Embryonic facial prominence (tissue), 1 donor: ENCODE results near the gene PFKFB4.
"Not testable (repeated sequence)": the region's sequence is repeated elsewhere in the genome, so short reads cannot be mapped to it uniquely, and the experiment has no call there.

ENCODE experiments used
- DNase-seq: peaks from one replicate; pipeline ENCODE4 v3.0.0-alpha.2; 2016; ENCODE audit errors: extremely low spot score

The PFKFB4 gene

DNA sequence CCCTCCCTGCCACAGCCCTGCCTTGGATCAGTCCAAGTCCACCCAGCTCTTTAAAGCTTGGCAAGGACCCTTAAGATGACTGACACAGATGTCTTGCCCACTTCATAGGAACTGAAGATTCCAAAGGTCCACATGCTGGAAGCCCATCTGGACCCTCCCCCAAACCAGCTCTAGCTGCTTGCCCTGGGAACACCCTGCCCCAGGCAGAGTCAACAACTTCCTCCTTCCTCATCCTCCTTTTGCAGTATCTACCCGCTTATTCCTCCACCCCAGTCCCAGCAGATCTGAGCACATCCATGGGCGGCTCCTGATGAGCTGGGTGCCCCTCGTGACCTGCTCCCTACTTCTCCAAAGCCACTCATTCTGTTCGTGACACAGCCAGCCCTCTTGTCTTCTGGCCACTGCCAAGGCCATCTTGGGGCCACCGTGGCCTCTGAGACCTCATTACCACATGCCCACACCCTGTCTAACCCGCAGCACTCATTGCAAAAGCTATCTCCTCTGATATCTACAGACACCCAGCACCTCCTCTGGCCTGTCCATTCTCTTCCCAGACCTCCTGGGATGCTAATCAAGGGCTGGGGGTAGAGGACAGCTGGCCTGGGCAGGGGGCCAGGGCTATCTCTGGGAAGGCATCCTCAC, 2.0 kb upstream of the PFKFB4 start:
- DNase-seq: no peak

GRCh38 chr3:48555949-48556795, 431 bp downstream of the PFKFB4 start:
- DNase-seq: no peak

GRCh38 chr3:48555231-48555948, 1.2 kb downstream of the PFKFB4 start:
- no peak for DNase-seq

GRCh38 chr3:48553886-48554845, 2.4 kb downstream of the PFKFB4 start:
- DNase-seq: no peak

- DNase-seq: no peak
Measured at GRCh38 chr3:48553361-48553760, 3.2 kb downstream of the PFKFB4 start.

- no peak for DNase-seq
Measured at GRCh38 chr3:48552111-48552951, 4.3 kb downstream of the PFKFB4 start.

DNA sequence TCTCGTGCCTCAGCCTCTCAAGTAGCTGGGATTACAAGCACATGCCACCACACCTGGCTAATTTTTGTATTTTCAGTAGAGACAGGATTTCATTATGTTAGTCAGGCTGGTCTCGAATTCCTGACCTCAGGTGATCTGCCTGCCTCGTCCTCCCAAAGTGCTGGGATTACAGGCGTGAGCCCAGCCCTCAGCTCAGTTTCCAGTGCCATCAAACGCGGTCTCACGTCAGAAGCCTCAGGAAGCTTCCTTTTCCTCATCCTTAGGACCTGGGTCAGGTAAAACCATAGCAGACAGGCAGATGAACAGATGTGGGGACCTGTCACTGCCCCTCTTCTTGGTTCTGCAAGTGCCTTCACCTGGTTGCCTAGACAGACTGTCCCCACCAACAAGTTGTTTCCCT, 5.0 kb downstream of the PFKFB4 start:
- not testable (repeated sequence) for DNase-seq

GRCh38 chr3:48548729-48549705, 7.6 kb downstream of the PFKFB4 start:
- peak; percentile 42 for DNase-seq

GRCh38 chr3:48548126-48548525, 8.5 kb downstream of the PFKFB4 start:
- DNase-seq: no peak

- no peak for DNase-seq
Measured at GRCh38 chr3:48546203-48546829, 10.3 kb downstream of the PFKFB4 start.

- no peak for DNase-seq
Measured at GRCh38 chr3:48544141-48544540, 12.5 kb downstream of the PFKFB4 start.

DNA sequence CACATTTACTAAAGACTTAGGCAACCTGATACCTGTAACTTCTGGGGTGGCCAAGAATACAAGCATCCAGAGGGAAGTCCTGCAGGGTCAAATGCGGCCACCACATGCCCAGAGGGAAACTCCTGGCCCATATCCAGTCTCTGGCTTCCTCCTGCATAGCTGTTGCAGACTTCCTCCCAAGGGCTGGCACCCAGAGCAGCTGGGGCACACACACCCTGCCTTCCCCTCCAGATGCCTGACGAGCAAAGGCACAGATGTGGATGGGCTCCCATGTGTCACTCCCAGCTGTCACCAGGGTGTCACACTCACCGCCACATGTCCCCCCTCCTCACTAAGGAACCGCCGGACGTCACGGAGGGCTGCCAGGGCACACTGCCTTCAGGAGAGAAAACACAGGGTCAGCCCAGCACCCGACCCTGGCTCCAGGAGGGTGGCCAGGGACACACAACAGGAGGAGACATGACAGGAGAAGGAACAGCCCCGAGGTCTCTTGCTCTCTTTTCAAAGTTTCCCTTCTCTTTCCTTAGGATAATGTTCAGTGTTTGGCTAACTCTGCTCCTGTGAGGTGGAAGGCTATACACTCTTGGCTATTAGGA, 13.2 kb downstream of the PFKFB4 start:
- no peak for DNase-seq

GRCh38 chr3:48538451-48538850, 18.2 kb downstream of the PFKFB4 start:
- DNase-seq: no peak

- DNase-seq: no peak
Measured at GRCh38 chr3:48536785-48537184, 19.8 kb downstream of the PFKFB4 start.

DNA sequence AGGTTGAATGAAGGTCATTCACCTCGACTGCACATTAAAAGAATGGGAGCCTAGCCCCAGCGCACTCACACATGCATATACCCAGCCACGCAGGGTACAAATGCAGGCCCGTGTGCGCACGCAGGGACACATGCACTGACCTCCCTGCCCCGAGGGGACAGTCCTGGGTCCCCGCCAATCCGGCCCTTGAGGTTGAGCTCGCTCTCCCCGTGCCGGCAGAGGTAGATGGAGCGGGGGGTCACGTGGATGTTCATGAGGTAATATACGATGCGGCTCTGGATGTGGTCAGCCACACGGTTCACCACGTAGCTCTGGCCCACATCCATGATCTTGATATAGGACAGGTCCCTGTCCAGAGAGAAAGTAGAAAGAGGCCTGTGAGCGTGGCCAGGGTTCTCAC, 20.5 kb downstream of the PFKFB4 start:
- DNase-seq: no peak

DNA sequence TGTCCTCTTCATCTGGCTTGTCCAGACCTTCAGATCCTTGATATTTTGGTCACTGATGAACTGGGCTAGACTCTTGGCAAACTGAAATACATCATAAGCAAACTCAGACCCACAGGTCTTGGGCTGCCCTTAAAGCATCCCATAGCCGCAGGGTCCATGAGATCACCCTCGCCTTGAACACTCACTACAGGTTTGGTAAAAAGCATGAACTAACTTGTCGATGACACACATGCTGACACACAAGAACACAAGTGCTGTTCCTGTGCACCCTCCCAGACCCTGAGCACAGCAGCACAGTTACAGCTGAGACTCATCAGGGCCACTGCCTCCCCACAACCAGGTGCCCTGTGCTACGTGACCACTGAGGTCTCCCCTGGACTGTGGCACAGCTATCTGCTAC, 21.0 kb downstream of the PFKFB4 start:
- DNase-seq: no peak

DNA sequence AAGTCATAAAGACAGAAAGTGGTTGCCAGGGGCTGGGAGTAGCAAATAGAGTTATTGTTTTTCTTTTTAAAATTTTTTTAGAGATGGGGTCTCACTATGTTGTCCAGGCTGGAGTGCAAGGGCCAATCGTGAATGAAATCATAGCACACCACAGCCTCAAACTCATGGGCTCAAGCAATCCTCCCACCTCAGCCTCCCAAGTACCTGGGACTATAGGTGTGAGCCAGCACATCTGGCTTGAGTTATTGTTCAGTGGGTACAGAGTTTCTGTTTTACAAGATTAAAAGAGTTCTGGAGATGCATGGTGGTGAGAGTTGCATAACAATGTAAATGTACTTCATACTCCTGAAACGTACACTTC, 23.6 kb downstream of the PFKFB4 start:
- DNase-seq: no peak

- no peak for DNase-seq
Measured at GRCh38 chr3:48532271-48532976, 24.2 kb downstream of the PFKFB4 start.
